LNCAP (cell line): ENCODE results near the gene SEBOX.

Experiments used
- TF ChIP-seq, protein P1 (sequence below): fragments of 450-650 bp; IDR thresholded peaks from 2 replicates; pipeline ENCODE4 v1.5.1; 2017; ENCODE audit warnings: mild to moderate bottlenecking

SEBOX gene, protein sequence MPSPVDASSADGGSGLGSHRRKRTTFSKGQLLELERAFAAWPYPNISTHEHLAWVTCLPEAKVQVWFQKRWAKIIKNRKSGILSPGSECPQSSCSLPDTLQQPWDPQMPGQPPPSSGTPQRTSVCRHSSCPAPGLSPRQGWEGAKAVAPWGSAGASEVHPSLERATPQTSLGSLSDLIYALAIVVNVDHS

GRCh38 chr17:28364665-28365363, at the start of gene SEBOX:
Gene SEBOX, minus strand, starts transcription at chr17:28365199. Its CDS starts 48 bp downstream, at chr17:28365151.
- TF ChIP-seq, protein P1, sequence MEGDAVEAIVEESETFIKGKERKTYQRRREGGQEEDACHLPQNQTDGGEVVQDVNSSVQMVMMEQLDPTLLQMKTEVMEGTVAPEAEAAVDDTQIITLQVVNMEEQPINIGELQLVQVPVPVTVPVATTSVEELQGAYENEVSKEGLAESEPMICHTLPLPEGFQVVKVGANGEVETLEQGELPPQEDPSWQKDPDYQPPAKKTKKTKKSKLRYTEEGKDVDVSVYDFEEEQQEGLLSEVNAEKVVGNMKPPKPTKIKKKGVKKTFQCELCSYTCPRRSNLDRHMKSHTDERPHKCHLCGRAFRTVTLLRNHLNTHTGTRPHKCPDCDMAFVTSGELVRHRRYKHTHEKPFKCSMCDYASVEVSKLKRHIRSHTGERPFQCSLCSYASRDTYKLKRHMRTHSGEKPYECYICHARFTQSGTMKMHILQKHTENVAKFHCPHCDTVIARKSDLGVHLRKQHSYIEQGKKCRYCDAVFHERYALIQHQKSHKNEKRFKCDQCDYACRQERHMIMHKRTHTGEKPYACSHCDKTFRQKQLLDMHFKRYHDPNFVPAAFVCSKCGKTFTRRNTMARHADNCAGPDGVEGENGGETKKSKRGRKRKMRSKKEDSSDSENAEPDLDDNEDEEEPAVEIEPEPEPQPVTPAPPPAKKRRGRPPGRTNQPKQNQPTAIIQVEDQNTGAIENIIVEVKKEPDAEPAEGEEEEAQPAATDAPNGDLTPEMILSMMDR, result no peak

- TF ChIP-seq, protein P1, result no peak
Observed at GRCh38 chr17:28413804-28414203, 48.8 kb upstream of the SEBOX start.

- TF ChIP-seq, protein P1, result no peak
Observed at GRCh38 chr17:28412099-28412498, 47.1 kb upstream of the SEBOX start.

DNA sequence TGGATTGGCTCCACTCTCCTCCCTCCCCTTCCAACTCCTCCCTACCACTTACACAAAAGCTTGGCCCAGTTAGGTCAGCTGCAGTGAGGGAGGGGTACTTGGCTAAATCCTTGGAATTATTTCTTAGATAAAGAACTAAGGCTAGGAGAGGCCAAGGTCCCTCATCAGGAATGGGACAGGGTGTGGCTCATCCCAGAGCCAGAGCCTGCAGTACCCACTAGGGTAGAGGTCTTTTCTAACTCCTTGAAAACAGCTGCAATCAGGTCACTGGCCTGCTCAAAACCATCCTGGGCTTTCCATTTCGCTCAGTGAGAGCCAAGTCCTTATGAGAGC, 42.9 kb upstream of the SEBOX start:
- TF ChIP-seq, protein P1, result no peak

GRCh38 chr17:28407130-28407973, 42.4 kb upstream of the SEBOX start:
- TF ChIP-seq, protein P1, result no peak

DNA sequence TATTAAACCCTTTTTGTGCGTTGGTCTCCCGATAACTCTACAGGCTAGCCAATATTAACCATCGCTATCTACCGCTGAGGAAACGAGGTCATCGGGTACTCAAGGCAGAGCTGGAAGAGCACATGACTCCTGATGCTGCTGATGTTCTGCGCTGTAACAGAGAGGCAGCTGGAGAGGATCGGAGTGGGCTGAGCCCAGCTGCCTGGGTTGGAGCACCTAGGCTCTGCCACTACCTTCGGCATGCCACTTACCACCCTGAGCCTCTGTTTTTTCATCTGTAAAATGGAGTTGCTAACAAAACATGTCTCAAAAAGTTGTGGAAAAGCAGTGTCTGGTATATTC, 41.4 kb upstream of the SEBOX start:
- TF ChIP-seq, protein P1, result no peak

DNA sequence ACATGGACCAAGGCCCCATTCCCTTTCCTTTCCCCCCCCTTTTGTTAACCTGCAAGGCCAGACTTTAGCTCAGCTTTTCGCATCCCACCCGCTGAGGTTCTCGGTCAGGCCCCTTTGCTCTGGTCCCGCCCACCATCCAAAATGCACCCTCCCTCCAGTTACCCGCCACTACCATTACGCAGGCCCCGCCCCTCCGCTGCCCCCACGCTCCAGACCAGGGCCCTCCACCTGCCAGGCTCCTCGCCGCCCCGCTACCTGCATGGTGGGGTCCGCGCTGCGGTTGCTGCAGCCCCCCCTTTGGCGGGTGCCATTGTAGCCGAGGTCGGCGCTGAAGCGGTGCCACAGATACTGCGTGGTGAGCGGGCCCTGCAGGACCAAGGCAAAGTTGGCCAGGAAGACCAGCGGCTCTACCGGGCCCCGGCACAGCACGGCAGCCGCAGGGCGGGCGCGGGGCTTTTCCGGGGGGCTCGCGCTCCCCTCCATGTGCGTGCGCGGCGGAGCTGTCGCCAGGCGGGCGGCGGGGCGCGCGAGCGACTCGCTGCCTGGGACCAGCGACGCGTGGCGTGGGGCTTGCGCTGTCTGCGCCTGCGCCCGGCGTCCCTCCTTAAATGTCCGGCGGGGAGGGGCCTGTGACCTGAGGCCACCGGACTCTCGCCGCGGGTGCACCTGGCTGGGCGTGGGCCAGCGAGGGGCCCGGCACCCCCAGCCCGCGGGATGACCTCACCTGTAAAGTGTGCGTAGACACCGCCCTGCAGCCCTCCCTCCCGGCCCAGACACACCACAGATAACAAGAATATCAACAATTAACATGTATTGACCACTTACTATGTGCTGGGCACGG, 40.9 kb upstream of the SEBOX start, which contains the start of gene SLC46A1:
TSS of gene SLC46A1 (minus strand) at position 581 of the 841 bp plus-strand sequence. CDS start at position 483, 98 bp downstream.
- TF ChIP-seq, protein P1, result no peak
